PC-3 (cell line): ENCODE results near the gene TEC. TPM values are rescaled to one million over a fixed set of nuclear protein-coding genes. Genes with fewer than 3 reads are reported as not detected.

ENCODE experiments used
- ATAC-seq: fragments of 200-7000 bp; cut with Tn5 transposase; 2 replicates; pipeline ENCODE4 v1.9.1; 2020; ENCODE audit warnings: mild to moderate bottlenecking, moderate library complexity
- BruUV-seq: library from RNA; stranded (reverse); fragments of 400-500 nt; replicated peaks from 2 replicates; lab custom pipeline; 2021; lab: Mats Ljungman, UMichigan
- CTCF ChIA-PET: fragments of 300-600 bp; sonication (Branson Sonifier 250); formaldehyde crosslinking; loops from one replicate; lab custom pipeline; 2022; ENCODE audit warnings: antibody characterized with exemption; lab: Charles Lee
- POLR2A ChIA-PET: fragments of 300-600 bp; sonication (Branson Sonifier 250); formaldehyde crosslinking; loops from one replicate; lab custom pipeline; 2022; ENCODE audit warnings: antibody characterized with exemption; ENCODE audit not compliant: unreplicated experiment; lab: Charles Lee
- DNase-seq: peaks from one replicate; pipeline ENCODE4 v3.0.0-alpha.2; 2015
- H2AFZ ChIP-seq: fragments of 300-600 bp; sonication (generic); 2 replicates; pipeline ENCODE4 v1.6.0; 2016; ENCODE audit warnings: antibody characterized with exemption, low read length
- H3F3A ChIP-seq: fragments of 300-600 bp; sonication (generic); one replicate; pipeline ENCODE4 v1.6.0; 2017; ENCODE audit warnings: antibody characterized with exemption, low read length, control low read depth, mild to moderate bottlenecking; ENCODE audit not compliant: unreplicated experiment
- H3K27ac ChIP-seq: fragments of 300-600 bp; sonication (generic); 2 replicates; pipeline ENCODE4 v1.5.1; 2016; ENCODE audit warnings: mild to moderate bottlenecking, low read length
- H3K27me3 ChIP-seq: fragments of 300-600 bp; sonication (generic); 2 replicates; pipeline ENCODE4 v1.6.1; 2016; ENCODE audit warnings: low read length, mixed read lengths
- H3K36me3 ChIP-seq: fragments of 300-600 bp; sonication (generic); 2 replicates; pipeline ENCODE4 v1.6.1; 2016; ENCODE audit warnings: low read depth, mixed run types, low read length, mixed read lengths
- H3K4me1 ChIP-seq: fragments of 300-600 bp; sonication (generic); 2 replicates; pipeline ENCODE4 v1.5.1; 2016; ENCODE audit warnings: low read length; ENCODE audit not compliant: insufficient read depth
- H3K4me2 ChIP-seq: fragments of 300-600 bp; sonication (generic); 2 replicates; pipeline ENCODE4 v1.6.0; 2016; ENCODE audit warnings: low read length
- H3K4me3 ChIP-seq: fragments of 300-600 bp; sonication (generic); 2 replicates; pipeline ENCODE4 v1.5.1; 2016; ENCODE audit warnings: mild to moderate bottlenecking, low read length, mixed read lengths
- H3K79me2 ChIP-seq: fragments of 300-600 bp; sonication (generic); 2 replicates; pipeline ENCODE4 v1.6.1; 2017; ENCODE audit warnings: low read length, mixed read lengths
- H3K9ac ChIP-seq: fragments of 300-600 bp; sonication (generic); 2 replicates; pipeline ENCODE4 v1.6.0; 2016; ENCODE audit warnings: mild to moderate bottlenecking, low read length
- H3K9me2 ChIP-seq: fragments of 300-600 bp; sonication (generic); replicated peaks from 2 replicates; pipeline ENCODE4 v1.6.1; 2016; ENCODE audit warnings: mixed run types, low read length, mixed read lengths
- H3K9me3 ChIP-seq: fragments of 300-600 bp; sonication (generic); 2 replicates; pipeline ENCODE4 v1.6.1; 2016; ENCODE audit warnings: low read length, mixed read lengths
- H4K20me1 ChIP-seq: fragments of 300-600 bp; sonication (generic); 2 replicates; pipeline ENCODE4 v1.6.1; 2016; ENCODE audit warnings: low read length, mixed read lengths
- CTCF ChIP-seq: fragments of 300-600 bp; sonication (generic); conservative IDR thresholded peaks from 2 replicates; pipeline ENCODE4 v1.5.1; 2017; ENCODE audit warnings: antibody characterized with exemption, low read depth, mild to moderate bottlenecking, low read length
- EZH2 ChIP-seq: fragments of 300-600 bp; sonication (generic); IDR thresholded peaks from one replicate; pipeline ENCODE4 v1.6.1; 2017; ENCODE audit warnings: antibody characterized with exemption, mild to moderate bottlenecking, low read length; ENCODE audit not compliant: unreplicated experiment
- EZH2phosphoT487 ChIP-seq: fragments of 300-600 bp; sonication (generic); IDR thresholded peaks from 2 replicates; pipeline ENCODE4 v1.6.1; 2018; ENCODE audit warnings: mild to moderate bottlenecking, antibody characterized with exemption, low read length, borderline replicate concordance
- intact Hi-C: fragments of 100-400 bp; cut with micrococcal nuclease; formaldehyde crosslinking; loops from 2 replicates; pipeline ENCODE4 v1.9.0; 2023
- total RNA-seq: library from RNA; depleted of rRNA; stranded (reverse); fragments of >200 nt; gene quantifications from 2 replicates; pipeline ENCODE4 v1.2.3, GENCODE V29; 2014

The TEC gene
- total RNA-seq, 1 experiment from 2014 or later: 10.4 TPM

- Histone ChIP-seq H3K4me3 (no peak within 1 kb of the TSS), H3K9me3 (no peaks in the 10 kb centered on the region), H3K27ac (no peak within 1 kb of the TSS), H3F3A (no peaks in the 10 kb centered on the region), H3K9me2 (no peaks in the 10 kb centered on the region), H3K79me2 (no peaks in the 10 kb centered on the region), H2AFZ (no peak within 1 kb of the TSS), H3K36me3 (no peaks in the 10 kb centered on the region), H3K27me3 (no peaks in the 10 kb centered on the region), H3K4me2 (no peak within 1 kb of the TSS), H3K4me1 (peaks cover 8% of the 10 kb centered on the region), H3K9ac (no peak within 1 kb of the TSS), H4K20me1 (no peaks in the 10 kb centered on the region)
- TF ChIP-seq EZH2phosphoT487 (no peak), EZH2 (no peak), CTCF (no peak)
- ATAC-seq: no peak
- no TSS peak for BruUV-seq
- intact Hi-C loops: no loop called here
- no peak for DNase-seq
- ChIA-PET CTCF (no interaction called here), POLR2A (no interaction called here)
Measured at GRCh38 chr4:48134081-48134480, 135.6 kb downstream of the TEC start, which contains the start of gene TXK. Gene TXK, minus strand, starts transcription at chr4:48134250. Its CDS starts 80 bp downstream, at chr4:48134170.

GRCh38 chr4:48133669-48134068, 136.0 kb downstream of the TEC start:
- CTCF ChIA-PET: no interaction called here
- Histone ChIP-seq H3K27me3 (no peaks in the 10 kb centered on the region), H4K20me1 (no peaks in the 10 kb centered on the region), H2AFZ (no peak overlapping the region), H3K4me3 (no peak overlapping the region), H3K4me2 (no peak overlapping the region), H3K9me2 (no peaks in the 10 kb centered on the region), H3K9me3 (no peaks in the 10 kb centered on the region), H3K36me3 (no peaks in the 10 kb centered on the region), H3K9ac (no peak overlapping the region), H3K79me2 (no peaks in the 10 kb centered on the region), H3F3A (no peaks in the 10 kb centered on the region), H3K27ac (no peak overlapping the region), H3K4me1 (peaks cover 12% of the 10 kb centered on the region)
- intact Hi-C loops: no loop called here
- BruUV-seq: no TSS peak
- DNase-seq (no peak), ATAC-seq (no peak)
- TF ChIP-seq EZH2: no peak
- TF ChIP-seq CTCF: no peak
- TF ChIP-seq EZH2phosphoT487: no peak
- POLR2A ChIA-PET: no interaction called here

GRCh38 chr4:48131736-48132135, 137.9 kb downstream of the TEC start:
- POLR2A ChIA-PET: no interaction called here
- CTCF ChIA-PET: no interaction called here
- no peaks in the 10 kb centered on the region for H3F3A ChIP-seq
- H2AFZ ChIP-seq: no peak overlapping the region
- no peaks in the 10 kb centered on the region for H4K20me1 ChIP-seq
- H3K9me3 ChIP-seq: no peaks in the 10 kb centered on the region
- no peak overlapping the region for H3K4me2 ChIP-seq
- BruUV-seq: no TSS peak
- H3K79me2 ChIP-seq: no peaks in the 10 kb centered on the region
- no peaks in the 10 kb centered on the region for H3K27me3 ChIP-seq
- DNase-seq: peak; percentile 1
- H3K36me3 ChIP-seq: no peaks in the 10 kb centered on the region
- H3K27ac ChIP-seq: no peak overlapping the region
- TF ChIP-seq EZH2: no peak
- no peak for TF ChIP-seq EZH2phosphoT487
- no peak for TF ChIP-seq CTCF
- H3K9me2 ChIP-seq: no peaks in the 10 kb centered on the region
- no peak overlapping the region for H3K9ac ChIP-seq
- no peak for ATAC-seq
- H3K4me1 ChIP-seq: peaks cover 29% of the 10 kb centered on the region
- no peak overlapping the region for H3K4me3 ChIP-seq
- intact Hi-C loops: no loop called here
